Mesodermal cell (in vitro differentiated cells): ENCODE results near the gene GADD45A.
"Not testable (repeated sequence)": the region's sequence is repeated elsewhere in the genome, so short reads cannot be mapped to it uniquely, and the experiment has no call there.

Experiments
- H3K27ac ChIP-seq: 2 replicates; pipeline ENCODE4 v1.7.0; 2013; ENCODE audit warnings: mild to moderate bottlenecking, low read depth, low read length, moderate library complexity; ENCODE audit not compliant: severe bottlenecking
- H3K36me3 ChIP-seq: 2 replicates; pipeline ENCODE4 v1.7.1; 2013; ENCODE audit warnings: mild to moderate bottlenecking, low read length, moderate library complexity; ENCODE audit not compliant: control insufficient read depth, insufficient read depth
- H3K4me1 ChIP-seq: one replicate; pipeline ENCODE4 v1.7.1; 2013; ENCODE audit warnings: mild to moderate bottlenecking, low read length; ENCODE audit not compliant: insufficient read depth, control insufficient read depth, poor library complexity, severe bottlenecking
- H3K4me3 ChIP-seq: 2 replicates; pipeline ENCODE4 v1.7.0; 2013; ENCODE audit warnings: low read length, control low read depth, mild to moderate bottlenecking; ENCODE audit not compliant: insufficient read depth, poor library complexity, severe bottlenecking; ENCODE audit errors: extremely low read depth
- H3K9me3 ChIP-seq: 2 replicates; pipeline ENCODE4 v1.7.1; 2013; ENCODE audit warnings: mild to moderate bottlenecking, low read length, moderate library complexity; ENCODE audit not compliant: control insufficient read depth
- WGBS, 2 experiments: methylation state at CpG; one replicate each; pipeline ENCODE4 v1.1.5; 2013; ENCODE audit warnings: missing lambda C conversion rate in 2 of 2; ENCODE audit not compliant: insufficient coverage in 2 of 2; 5-methylcytosine and 5-hydroxymethylcytosine counted together

Gene GADD45A

DNA sequence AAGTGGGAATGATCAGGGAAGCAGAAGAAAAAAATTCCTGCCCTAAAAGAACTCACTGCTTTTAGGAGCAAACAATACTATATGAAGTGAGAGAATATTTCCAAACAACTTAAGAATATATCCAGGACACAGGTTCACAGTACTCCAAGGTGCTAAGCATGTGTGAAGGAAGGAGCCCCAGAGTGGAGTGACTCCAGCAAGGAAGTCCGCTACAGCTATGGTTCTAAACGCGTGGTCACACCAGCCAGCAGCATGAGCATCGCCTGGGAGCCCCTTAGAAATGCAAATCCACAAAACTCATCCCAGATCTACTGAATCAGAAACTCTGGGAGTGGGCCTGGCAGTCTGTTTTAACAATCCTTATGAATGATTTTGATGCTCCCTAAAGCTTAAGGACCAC, 36.1 kb downstream of the GADD45A start:
- H3K4me3 ChIP-seq: no peak overlapping the region
- 29 to 34% methylated on average over 4 of the region's 4 CpGs for WGBS, 2 experiments
- peaks cover 2% of the 10 kb centered on the region for H3K36me3 ChIP-seq
- peaks cover 20% of the 10 kb centered on the region for H3K4me1 ChIP-seq
- no peak overlapping the region for H3K27ac ChIP-seq
- no peaks in the 10 kb centered on the region for H3K9me3 ChIP-seq

DNA sequence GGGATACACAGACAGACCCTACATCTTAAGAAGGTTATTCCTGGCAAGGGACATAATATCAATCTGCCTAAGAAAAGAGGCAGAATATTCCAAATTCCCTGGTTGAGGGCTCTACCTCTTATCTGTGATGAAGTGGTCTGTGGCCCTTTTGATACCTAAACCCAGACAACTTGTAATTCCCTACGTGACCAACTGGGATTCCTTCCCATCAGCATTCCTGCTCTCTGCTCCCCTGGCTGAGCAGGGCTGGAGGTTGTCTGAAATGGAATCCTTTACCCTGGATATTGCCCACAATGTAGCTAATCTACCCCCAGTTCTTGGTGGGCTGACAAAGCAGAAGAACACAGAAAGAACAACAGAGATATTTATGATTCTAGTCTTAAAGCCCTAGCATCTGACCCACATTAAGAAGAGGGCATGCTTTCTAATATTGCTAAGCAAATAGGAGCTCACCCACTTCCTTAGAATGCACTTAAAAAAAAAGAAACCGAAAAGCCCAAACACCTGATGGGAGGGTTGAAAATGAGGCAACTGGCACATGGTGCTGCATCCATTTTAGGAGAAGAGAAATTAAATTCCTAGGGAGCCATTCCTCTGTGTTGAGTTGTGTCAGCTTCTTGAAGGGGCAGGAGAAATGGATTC, 36.8 kb downstream of the GADD45A start:
- Histone ChIP-seq H3K9me3 (no peaks in the 10 kb centered on the region), H3K4me1 (peaks cover 20% of the 10 kb centered on the region), H3K4me3 (no peak overlapping the region), H3K36me3 (peaks cover 6% of the 10 kb centered on the region), H3K27ac (no peak overlapping the region)
- 100% methylated on average over 1 of the region's 2 CpGs; no CpG with 5 or more reads in 1 of the 2 experiments for WGBS, 2 experiments

DNA sequence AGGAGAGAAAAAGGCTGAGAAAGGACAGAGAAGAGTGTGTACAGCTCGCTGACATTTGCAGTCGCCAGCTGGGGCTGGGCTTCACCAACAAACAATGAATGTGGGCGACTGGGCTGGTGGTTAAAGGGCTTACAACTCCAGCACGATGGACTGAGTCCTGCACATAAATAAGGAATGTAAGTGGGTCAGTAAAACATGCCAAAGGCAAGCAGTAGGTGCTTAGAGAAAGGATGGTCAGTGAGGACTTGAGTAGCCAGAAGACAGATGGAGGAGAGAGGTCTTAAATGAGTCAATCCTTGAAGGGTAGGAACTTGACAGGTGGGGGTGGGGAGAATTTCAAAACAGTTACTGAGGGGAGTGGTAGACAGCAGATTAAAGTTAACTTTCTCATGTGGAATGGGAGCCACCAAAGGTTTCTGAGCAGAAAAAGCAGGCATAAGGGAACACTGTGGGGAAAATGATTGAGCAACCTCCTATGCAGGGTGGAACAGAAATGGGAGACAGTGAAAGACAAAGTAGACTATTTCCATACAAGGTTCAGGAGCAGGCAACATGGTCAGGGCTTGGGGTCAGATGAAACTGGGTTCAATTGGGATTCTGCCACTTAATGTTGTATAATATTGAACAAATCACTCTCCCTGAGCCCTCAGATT, 37.4 kb downstream of the GADD45A start:
- WGBS, 2 experiments: 92 to 94% methylated on average over 4 of the region's 4 CpGs
- Histone ChIP-seq H3K36me3 (peaks cover 6% of the 10 kb centered on the region), H3K9me3 (no peaks in the 10 kb centered on the region), H3K4me3 (no peak overlapping the region), H3K27ac (no peak overlapping the region), H3K4me1 (peaks cover 20% of the 10 kb centered on the region)

- Histone ChIP-seq H3K36me3 (peaks cover 6% of the 10 kb centered on the region), H3K9me3 (no peaks in the 10 kb centered on the region), H3K4me1 (peaks cover 20% of the 10 kb centered on the region), H3K27ac (no peak overlapping the region), H3K4me3 (no peak overlapping the region)
- no CpG with 5 or more reads among the region's 1 CpG for WGBS, 2 experiments
These were observed 38.1 kb downstream of the GADD45A start for GRCh38 chr1:67723126-67723525.

DNA sequence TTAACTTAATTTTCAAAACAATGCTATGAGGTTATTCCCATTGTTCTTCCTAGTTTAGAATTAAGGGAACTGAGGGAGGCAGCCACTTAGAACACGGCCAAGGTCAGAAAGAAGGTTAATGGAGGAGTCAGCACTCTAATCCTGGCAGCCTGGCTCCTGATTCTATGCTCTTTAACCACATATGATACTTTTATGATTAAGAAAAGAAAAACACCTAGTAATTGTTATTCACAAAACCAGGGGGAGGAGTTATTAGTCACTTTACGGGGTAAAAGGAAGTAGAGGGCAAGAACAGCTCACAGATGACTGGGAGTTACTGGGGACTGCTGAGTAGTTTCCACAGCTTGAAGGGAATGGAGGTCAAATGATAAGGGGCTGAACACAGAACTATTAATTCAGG, 38.6 kb downstream of the GADD45A start:
- H3K27ac ChIP-seq: no peak overlapping the region
- 60 to 67% methylated on average over 1 of the region's 2 CpGs for WGBS, 2 experiments

DNA sequence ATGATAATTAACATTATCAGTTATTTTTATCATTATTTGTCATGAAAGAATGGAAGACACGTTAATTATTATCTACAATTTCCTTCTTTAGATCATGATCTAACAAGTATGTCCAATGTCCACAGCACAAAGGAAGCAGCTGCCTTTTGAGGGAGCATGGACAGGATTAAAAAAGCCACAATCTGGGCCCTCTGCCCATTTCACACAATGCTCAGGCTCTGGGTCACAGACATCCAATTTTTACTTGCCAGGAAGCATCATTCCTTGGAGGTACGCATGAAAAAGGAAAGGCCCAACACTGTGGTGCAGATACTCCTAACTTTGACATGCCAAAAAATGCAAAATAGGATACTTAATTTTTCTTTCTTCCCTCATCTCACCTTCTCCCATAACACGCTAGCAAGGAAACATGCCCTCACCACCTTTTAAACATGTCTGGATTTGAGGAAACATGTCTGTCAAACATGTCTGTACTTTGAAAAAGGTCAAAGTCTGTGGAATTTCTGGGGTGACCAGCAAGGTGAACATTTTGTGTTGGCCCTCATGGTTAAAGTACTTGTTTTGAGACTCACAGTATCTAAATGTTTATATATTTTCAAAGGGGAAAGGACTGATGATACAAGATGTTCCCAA, 40.0 kb downstream of the GADD45A start:
- peaks cover 6% of the 10 kb centered on the region for H3K36me3 ChIP-seq

More for the DNA sequence above, 38.6 kb downstream of the GADD45A start:
- no peaks in the 10 kb centered on the region for H3K9me3 ChIP-seq
- H3K4me3 ChIP-seq: no peak overlapping the region
- H3K4me1 ChIP-seq: peaks cover 20% of the 10 kb centered on the region
- peaks cover 6% of the 10 kb centered on the region for H3K36me3 ChIP-seq

GRCh38 chr1:67726224-67726623, 41.2 kb downstream of the GADD45A start:
- Histone ChIP-seq H3K4me1 (peaks cover 17% of the 10 kb centered on the region), H3K36me3 (peaks cover 6% of the 10 kb centered on the region), H3K27ac (no peak overlapping the region), H3K4me3 (no peak overlapping the region), H3K9me3 (no peaks in the 10 kb centered on the region)

More for the DNA sequence above, 40.0 kb downstream of the GADD45A start:
- Histone ChIP-seq H3K4me1 (peaks cover 20% of the 10 kb centered on the region), H3K9me3 (no peaks in the 10 kb centered on the region), H3K27ac (no peak overlapping the region), H3K4me3 (no peak overlapping the region)
- 88 to 100% methylated on average over 1 to 2 of the region's 3 CpGs for WGBS, 2 experiments

GRCh38 chr1:67729872-67730271, 44.9 kb downstream of the GADD45A start:
- H3K36me3 ChIP-seq: peaks cover 6% of the 10 kb centered on the region

GRCh38 chr1:67730312-67730711, 45.3 kb downstream of the GADD45A start:
- H3K36me3 ChIP-seq, H3K27ac ChIP-seq, H3K4me3 ChIP-seq, H3K9me3 ChIP-seq, H3K4me1 ChIP-seq: not testable (repeated sequence)
- 90 to 97% methylated on average over 3 of the region's 9 CpGs for WGBS, 2 experiments

More at GRCh38 chr1:67729872-67730271, 44.9 kb downstream of the GADD45A start:
- peaks cover 8% of the 10 kb centered on the region for H3K4me1 ChIP-seq
- WGBS, 2 experiments: 83% methylated on average over 1 of the region's 2 CpGs; no CpG with 5 or more reads in 1 of the 2 experiments
- H3K9me3 ChIP-seq: no peaks in the 10 kb centered on the region
- no peak overlapping the region for H3K4me3 ChIP-seq
- no peak overlapping the region for H3K27ac ChIP-seq

GRCh38 chr1:67731322-67731721, 46.3 kb downstream of the GADD45A start:
- Histone ChIP-seq H3K9me3 (no peaks in the 10 kb centered on the region), H3K27ac (no peak overlapping the region), H3K4me1 (peaks cover 11% of the 10 kb centered on the region), H3K4me3 (no peak overlapping the region), H3K36me3 (peaks cover 2% of the 10 kb centered on the region)
- WGBS, 2 experiments: 82 to 88% methylated on average over 2 of the region's 2 CpGs

GRCh38 chr1:67732750-67733151, 47.8 kb downstream of the GADD45A start:
- WGBS, 2 experiments: 90 to 93% methylated on average over 5 to 6 of the region's 6 CpGs
- peaks cover 22% of the 10 kb centered on the region for H3K4me1 ChIP-seq
- H3K36me3 ChIP-seq: no peaks in the 10 kb centered on the region
- H3K27ac ChIP-seq: no peak overlapping the region
- no peaks in the 10 kb centered on the region for H3K9me3 ChIP-seq
- no peak overlapping the region for H3K4me3 ChIP-seq
